CD4-positive, CD25-positive, alpha-beta regulatory T cell (primary cell): Measurements from ENCODE around the gene RUVBL2. TPM values are rescaled to one million over a fixed set of nuclear protein-coding genes. Genes with fewer than 3 reads are reported as not detected.
A peak's percentile ranks its signal among the peaks of the same experiment; 100 is the strongest.
"Not testable (repeated sequence)": the region's sequence is repeated elsewhere in the genome, so short reads cannot be mapped to it uniquely, and the experiment has no call there.

Experiments
- ATAC-seq, 2 donors: fragments of 150-1000 bp; cut with Tn5 transposase; one replicate each; pipeline ENCODE4 v1.10.0; 2021; ENCODE audit warnings: low read depth in 2 of 2, moderate number of reproducible peaks in 2 of 2, moderate library complexity in 1 of 2
- DNase-seq, 3 donors: peaks; one replicate each; pipeline versions ENCODE4 v3.0.0 to v3.0.0-alpha.2; 2012 to 2022; ENCODE audit warnings: mixed read lengths in 1 of 3
- H3K27ac ChIP-seq: one replicate; pipeline ENCODE4 v1.7.0; 2013; ENCODE audit warnings: mild to moderate bottlenecking, low read length; ENCODE audit not compliant: insufficient read depth, poor library complexity, severe bottlenecking
- H3K27me3 ChIP-seq: one replicate; pipeline ENCODE4 v1.7.0; 2013; ENCODE audit warnings: low read length; ENCODE audit not compliant: control insufficient read depth, insufficient read depth
- H3K36me3 ChIP-seq: one replicate; pipeline ENCODE4 v1.7.0; 2013; ENCODE audit warnings: mild to moderate bottlenecking, low read length, moderate library complexity; ENCODE audit not compliant: control insufficient read depth, insufficient read depth
- H3K4me1 ChIP-seq: 2 replicates; pipeline ENCODE4 v1.7.0; 2013; ENCODE audit warnings: mild to moderate bottlenecking, low read length; ENCODE audit not compliant: insufficient read depth, control insufficient read depth, poor library complexity, severe bottlenecking
- H3K4me3 ChIP-seq: one replicate; pipeline ENCODE4 v1.7.0; 2013; ENCODE audit warnings: low read depth, mild to moderate bottlenecking, low read length, moderate library complexity
- H3K9me3 ChIP-seq, 2 experiments: 1 replicate in 1 of 2; 2 replicates in 1 of 2; pipeline ENCODE4 v1.7.0; 2013; ENCODE audit warnings: low read length in 2 of 2, mild to moderate bottlenecking in 1 of 2, moderate library complexity in 1 of 2; ENCODE audit not compliant: control insufficient read depth in 2 of 2
- H3K27ac Mint-ChIP-seq, 3 donors: one replicate each; pipeline ENCODE4 v1.8.0; 2020 to 2022; ENCODE audit warnings: mild to moderate bottlenecking in 3 of 3, mixed read lengths in 3 of 3, moderate library complexity in 2 of 3
- H3K27me3 Mint-ChIP-seq: one replicate; pipeline ENCODE4 v1.8.0; 2022; ENCODE audit warnings: mild to moderate bottlenecking, mixed read lengths
- H3K36me3 Mint-ChIP-seq: one replicate; pipeline ENCODE4 v1.8.0; 2020; ENCODE audit warnings: mixed read lengths
- H3K4me1 Mint-ChIP-seq, 4 donors: one replicate each; pipeline ENCODE4 v1.8.0; 2020 to 2022; ENCODE audit warnings: mixed read lengths in 4 of 4, mild to moderate bottlenecking in 1 of 4
- H3K4me3 Mint-ChIP-seq, 4 donors: one replicate each; pipeline ENCODE4 v1.8.0; 2020 to 2022; ENCODE audit warnings: mild to moderate bottlenecking in 4 of 4, mixed read lengths in 4 of 4, moderate library complexity in 3 of 4
- H3K9me3 Mint-ChIP-seq, 7 donors: one replicate each; pipeline ENCODE4 v1.8.0; 2020 to 2022; ENCODE audit warnings: mixed read lengths in 7 of 7, mild to moderate bottlenecking in 3 of 7, moderate library complexity in 2 of 7
- polyA plus RNA-seq, 4 donors: library from polyadenylated mRNA; unstranded; fragments of 300-500 nt; fragmentation: Illumina TruSeq; gene quantifications; one replicate each; pipeline ENCODE4 v1.2.3, GENCODE V29; 2021
- total RNA-seq: library from RNA; stranded (reverse); gene quantifications from one replicate; pipeline ENCODE4 v1.2.3, GENCODE V29; 2022

RUVBL2 gene
- total and polyA plus RNA-seq, 5 donors from 2014 or later, result 18.5 to 60.2 (median 51.4) TPM

DNA sequence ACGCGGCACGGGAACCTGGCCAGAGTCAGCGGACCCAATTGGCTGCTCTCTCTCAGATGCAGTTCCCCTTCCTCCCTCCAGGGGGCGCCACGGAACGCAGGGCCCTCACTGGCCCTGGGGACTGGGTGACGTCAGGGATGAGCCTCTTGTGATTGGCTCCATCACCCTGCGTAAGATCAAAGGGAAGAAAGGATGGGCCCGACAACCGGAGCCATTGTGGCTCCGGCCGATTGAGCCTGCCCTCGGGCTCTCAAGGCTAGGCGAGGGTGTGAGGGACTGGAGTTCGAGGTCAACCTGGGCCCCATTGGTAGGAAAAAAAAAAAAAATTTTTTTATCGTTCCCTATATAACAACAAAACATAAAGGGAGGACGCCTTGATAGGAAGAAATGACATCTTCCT, 43.1 kb downstream of the RUVBL2 start, which contains the start of gene CGB1:
TSS of gene CGB1 (minus strand) at position 81 of the 400 bp plus-strand sequence. CDS start 184 bp downstream, outside the sequence.
- not testable (repeated sequence) for ATAC-seq, H3K4me3 Mint-ChIP-seq, H3K27me3 ChIP-seq, H3K27me3 Mint-ChIP-seq, H3K4me3 ChIP-seq, H3K36me3 Mint-ChIP-seq, H3K9me3 ChIP-seq, H3K27ac ChIP-seq, H3K4me1 Mint-ChIP-seq, H3K9me3 Mint-ChIP-seq, H3K36me3 ChIP-seq, DNase-seq, H3K4me1 ChIP-seq, H3K27ac Mint-ChIP-seq

DNA sequence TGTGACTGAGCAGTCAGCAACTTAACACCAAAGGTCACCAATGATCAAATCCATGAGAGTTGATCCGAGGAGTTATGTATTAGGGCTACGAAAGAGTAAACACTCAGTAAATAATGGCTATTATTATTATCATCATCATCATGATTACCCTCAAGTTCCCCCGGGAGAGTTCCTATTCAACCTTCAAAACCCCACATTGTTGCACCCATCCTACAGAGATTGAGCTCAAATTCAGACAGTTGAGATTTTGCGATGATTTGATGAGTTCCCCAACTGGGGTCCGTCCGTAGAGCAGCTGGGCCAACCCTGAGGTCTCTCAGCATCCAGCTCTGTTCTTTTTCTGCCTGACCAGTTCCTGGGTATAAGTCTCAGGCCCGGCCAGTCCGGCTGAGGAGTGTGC, 44.4 kb downstream of the RUVBL2 start:
- H3K27ac ChIP-seq, H3K9me3 ChIP-seq, H3K4me3 ChIP-seq, H3K27ac Mint-ChIP-seq, H3K36me3 Mint-ChIP-seq, H3K4me1 Mint-ChIP-seq, H3K9me3 Mint-ChIP-seq, H3K27me3 ChIP-seq, ATAC-seq, H3K27me3 Mint-ChIP-seq, H3K4me1 ChIP-seq, H3K36me3 ChIP-seq, H3K4me3 Mint-ChIP-seq, DNase-seq: not testable (repeated sequence)

DNA sequence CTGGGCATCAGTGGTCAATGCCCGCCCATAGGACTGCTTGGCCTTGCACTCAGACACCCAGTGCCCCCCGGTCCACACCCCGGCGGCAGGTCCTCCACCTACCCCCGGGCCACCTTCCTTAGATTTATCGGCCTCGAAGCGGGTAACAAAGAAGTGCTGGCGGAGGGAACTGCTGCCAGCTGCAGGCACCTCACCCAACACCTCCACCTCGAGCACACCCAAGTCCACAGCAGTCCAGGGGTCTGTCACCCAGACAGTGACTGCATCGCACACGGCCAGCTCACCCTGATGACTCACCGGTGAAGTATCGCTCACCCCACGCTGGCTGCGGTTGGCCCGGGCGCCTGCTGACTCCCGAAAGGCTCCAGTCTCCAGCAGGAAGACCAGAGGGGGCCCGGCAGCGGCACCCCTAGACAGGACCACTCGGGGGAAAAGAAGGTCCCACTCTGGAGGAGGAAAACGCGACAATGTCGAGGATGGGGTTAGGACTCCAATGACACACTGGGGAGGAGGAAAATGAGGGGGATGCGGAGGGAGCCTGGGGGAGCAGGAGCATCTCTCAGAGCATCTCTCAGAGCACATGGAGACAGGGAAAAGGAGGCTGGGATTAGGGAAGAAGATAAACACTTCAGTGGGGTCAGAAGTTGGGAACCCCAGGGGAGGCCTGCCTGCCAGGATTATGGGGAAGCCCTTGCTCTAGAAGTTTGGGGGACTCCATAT, 45.0 kb downstream of the RUVBL2 start:
- H3K27me3 ChIP-seq, H3K4me3 Mint-ChIP-seq, H3K36me3 ChIP-seq, DNase-seq, H3K27ac ChIP-seq, H3K4me3 ChIP-seq, H3K27me3 Mint-ChIP-seq, H3K4me1 Mint-ChIP-seq, H3K9me3 ChIP-seq, H3K27ac Mint-ChIP-seq, H3K9me3 Mint-ChIP-seq, H3K4me1 ChIP-seq, H3K36me3 Mint-ChIP-seq, ATAC-seq: not testable (repeated sequence)

DNA sequence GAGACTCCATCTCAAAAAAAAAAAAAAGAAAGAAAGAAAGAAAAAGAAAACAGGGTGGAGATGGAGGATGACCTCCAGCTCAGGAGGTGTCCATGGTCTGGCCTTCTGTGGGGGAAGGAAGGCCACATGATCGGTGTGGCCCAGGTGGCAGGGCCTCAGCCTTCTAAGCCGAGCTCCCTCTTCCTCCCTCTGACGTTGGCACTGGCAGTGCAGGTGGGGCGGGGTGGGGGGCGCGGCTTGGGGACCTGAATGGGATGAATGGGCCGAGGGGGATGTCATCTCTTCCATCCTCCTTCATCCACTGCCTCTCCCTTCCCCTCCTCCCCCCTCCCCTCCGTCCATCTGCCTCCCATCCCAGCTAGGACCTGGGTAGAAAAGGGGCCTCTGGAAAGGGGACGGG, 46.0 kb downstream of the RUVBL2 start:
- not testable (repeated sequence) for H3K36me3 Mint-ChIP-seq, H3K9me3 Mint-ChIP-seq, H3K27me3 Mint-ChIP-seq, H3K4me3 Mint-ChIP-seq, DNase-seq, H3K9me3 ChIP-seq, ATAC-seq, H3K4me3 ChIP-seq, H3K27ac Mint-ChIP-seq, H3K4me1 Mint-ChIP-seq, H3K4me1 ChIP-seq, H3K27ac ChIP-seq, H3K27me3 ChIP-seq, H3K36me3 ChIP-seq

DNA sequence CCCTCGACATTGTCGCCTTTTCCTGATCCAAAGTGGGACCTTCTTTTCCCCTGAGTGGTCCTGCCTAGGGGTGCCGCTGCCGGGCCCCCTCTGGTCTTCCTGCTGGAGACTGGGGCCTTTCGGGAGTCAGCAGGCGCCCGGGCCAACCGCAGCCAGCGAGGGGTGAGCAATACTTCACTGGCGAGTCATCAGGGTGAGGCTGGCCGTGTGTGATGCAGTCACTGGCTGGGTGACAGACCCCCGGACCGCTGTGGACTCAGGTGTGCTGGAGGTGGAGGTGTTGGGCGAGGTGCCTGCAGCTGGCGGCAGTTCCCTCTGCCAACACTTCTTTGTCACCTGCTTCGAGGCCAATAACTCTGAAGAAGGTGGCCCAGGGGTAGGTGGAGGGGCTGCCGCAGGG, 48.5 kb downstream of the RUVBL2 start:
- no peaks in the 10 kb centered on the region for H3K4me1 ChIP-seq
- no peak overlapping the region for H3K27ac ChIP-seq
- Mint-ChIP-seq H3K36me3 (no peaks in the 10 kb centered on the region), H3K4me3 (no peak overlapping the region), H3K27ac (peak overlapping the region in 1 of 3 donors; percentile 72), H3K27me3 (no peaks in the 10 kb centered on the region), H3K9me3 (no peaks in the 10 kb centered on the region), H3K4me1 (no peaks in the 10 kb centered on the region)
- no peaks in the 10 kb centered on the region for H3K36me3 ChIP-seq
- no peak for ATAC-seq
- H3K9me3 ChIP-seq, result no peaks in the 10 kb centered on the region
- DNase-seq, result no peak
- no peaks in the 10 kb centered on the region for H3K27me3 ChIP-seq
- no peak overlapping the region for H3K4me3 ChIP-seq

DNA sequence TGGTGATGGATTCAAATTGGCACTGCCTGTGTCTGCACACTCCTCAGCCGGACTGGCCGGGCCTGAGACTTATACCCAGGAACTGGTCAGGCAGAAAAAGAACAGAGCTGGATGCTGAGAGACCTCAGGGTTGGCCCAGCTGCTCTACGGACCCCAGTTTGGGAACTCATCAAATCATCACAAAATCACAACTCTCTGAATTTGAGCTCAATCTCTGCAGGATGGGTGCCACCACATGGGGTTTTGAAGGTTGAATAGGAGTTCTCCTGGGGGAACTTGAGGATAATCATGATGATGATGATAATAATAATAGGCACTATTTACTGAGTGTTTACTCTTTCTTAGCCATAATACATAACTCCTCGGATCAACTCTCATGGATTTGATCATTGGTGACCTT, 49.0 kb downstream of the RUVBL2 start:
- H3K27ac ChIP-seq, H3K27me3 Mint-ChIP-seq, ATAC-seq, H3K27me3 ChIP-seq, H3K36me3 Mint-ChIP-seq, H3K4me3 ChIP-seq, H3K4me1 ChIP-seq, H3K4me3 Mint-ChIP-seq, H3K27ac Mint-ChIP-seq, DNase-seq, H3K4me1 Mint-ChIP-seq, H3K9me3 ChIP-seq, H3K9me3 Mint-ChIP-seq, H3K36me3 ChIP-seq: not testable (repeated sequence)

DNA sequence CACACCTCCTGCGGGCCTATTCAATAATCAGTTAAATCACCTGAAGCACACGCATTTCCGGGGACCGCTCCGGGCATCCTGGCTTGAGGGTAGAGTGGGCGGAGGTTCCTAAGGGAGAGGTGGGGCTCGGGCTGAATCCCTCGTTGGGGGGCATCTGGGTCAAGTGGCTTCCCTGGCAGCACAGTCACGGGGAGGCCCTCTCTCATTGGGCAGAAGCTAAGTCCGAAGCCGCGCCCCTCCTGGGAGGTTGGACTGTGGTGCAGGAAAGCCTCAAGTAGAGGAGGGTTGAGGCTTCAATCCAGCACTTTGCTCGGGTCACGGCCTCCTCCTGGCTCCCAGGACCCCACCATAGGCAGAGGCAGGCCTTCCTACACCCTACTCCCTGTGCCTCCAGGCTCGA, 49.9 kb downstream of the RUVBL2 start, which contains the start of gene CGB5:
TSS of gene CGB5 (plus strand) at position 301 of the 400 bp plus-strand sequence. CDS start 362 bp downstream, outside the sequence.
- not testable (repeated sequence) for H3K36me3 Mint-ChIP-seq, H3K27ac ChIP-seq, H3K4me3 ChIP-seq, H3K4me1 ChIP-seq, H3K9me3 Mint-ChIP-seq, H3K27ac Mint-ChIP-seq, H3K9me3 ChIP-seq, ATAC-seq, H3K36me3 ChIP-seq, H3K4me1 Mint-ChIP-seq, DNase-seq, H3K27me3 ChIP-seq, H3K4me3 Mint-ChIP-seq, H3K27me3 Mint-ChIP-seq

DNA sequence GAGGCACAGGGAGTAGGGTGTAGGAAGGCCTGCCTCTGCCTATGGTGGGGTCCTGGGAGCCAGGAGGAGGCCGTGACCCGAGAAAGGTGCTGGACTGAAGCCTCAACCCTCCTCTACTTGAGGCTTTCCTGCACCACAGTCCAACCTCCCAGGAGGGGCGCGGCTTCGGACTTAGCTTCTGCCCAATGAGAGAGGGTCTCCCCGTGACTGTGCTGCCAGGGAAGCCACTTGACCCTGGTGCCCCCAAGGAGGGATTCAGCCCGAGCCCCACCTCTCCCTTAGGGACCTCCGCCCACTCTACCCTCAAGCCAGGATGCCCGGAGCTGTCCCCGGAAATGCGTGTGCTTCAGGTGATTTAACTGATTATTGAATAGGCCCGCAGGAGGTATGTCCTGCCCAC, 55.3 kb downstream of the RUVBL2 start, which contains the start of gene CGB8:
TSS of gene CGB8 (minus strand) at position 101 of the 400 bp plus-strand sequence. CDS start 372 bp downstream, outside the sequence.
- H3K27ac ChIP-seq, H3K27me3 ChIP-seq, H3K4me1 ChIP-seq, H3K36me3 ChIP-seq, H3K27ac Mint-ChIP-seq, H3K27me3 Mint-ChIP-seq, H3K36me3 Mint-ChIP-seq, DNase-seq, H3K4me3 ChIP-seq, H3K9me3 Mint-ChIP-seq, H3K9me3 ChIP-seq, ATAC-seq, H3K4me1 Mint-ChIP-seq, H3K4me3 Mint-ChIP-seq: not testable (repeated sequence)
